K562 (cell line): Measurements from ENCODE around the gene HSDL1. TPM values are rescaled to one million over a fixed set of nuclear protein-coding genes. Genes with fewer than 3 reads are reported as not detected.
A peak's percentile ranks its signal among the peaks of the same experiment; 100 is the strongest.

ENCODE experiments used
- ATF1 ChIP-seq, 2 experiments: fragments of 450-650 bp in 1 of 2; IDR thresholded peaks; 2 replicates each; pipeline ENCODE4 v1.6.1; 2016; ENCODE audit warnings: missing compliant biosample characterization in 1 of 2, missing genetic modification characterization in 1 of 2
- ATF6 ChIP-seq: sonication (generic); formaldehyde crosslinking; IDR thresholded peaks from 2 replicates; pipeline ENCODE4 v1.4.0; 2020; ENCODE audit warnings: mild to moderate bottlenecking, missing genetic modification reagents
- CTBP1 ChIP-seq: fragments of 450-650 bp; IDR thresholded peaks from 2 replicates; pipeline ENCODE4 v1.6.1; 2016; ENCODE audit warnings: borderline replicate concordance
- DACH1 ChIP-seq: fragments of 450-650 bp; IDR thresholded peaks from 2 replicates; pipeline ENCODE4 v1.6.1; 2018; ENCODE audit not compliant: partially characterized antibody
- E2F3 ChIP-seq: fragments of 250-450 bp; sonication (Bioruptor Pico); IDR thresholded peaks from 2 replicates; pipeline ENCODE4 v1.4.0; 2020; ENCODE audit warnings: mild to moderate bottlenecking
- FOXJ2 ChIP-seq: fragments of 200-800 bp; sonication (Bioruptor generic); IDR thresholded peaks from 2 replicates; pipeline ENCODE4 v1.6.1; 2016; ENCODE audit warnings: missing genetic modification characterization, missing compliant biosample characterization
- MED1 ChIP-seq: sonication (generic); formaldehyde crosslinking; IDR thresholded peaks from 2 replicates; pipeline ENCODE4 v1.8.1; 2023; ENCODE audit warnings: missing genetic modification reagents, borderline replicate concordance
- NR1H2 ChIP-seq: sonication (generic); formaldehyde crosslinking; IDR thresholded peaks from 2 replicates; pipeline ENCODE4 v1.4.0; 2020; ENCODE audit warnings: mild to moderate bottlenecking, missing genetic modification reagents
- PHTF2 ChIP-seq: fragments of 250-450 bp; sonication (Bioruptor Pico); IDR thresholded peaks from 2 replicates; pipeline ENCODE4 v1.5.0; 2021; ENCODE audit warnings: mild to moderate bottlenecking
- POLR2B ChIP-seq: fragments of 450-650 bp; IDR thresholded peaks from 2 replicates; pipeline ENCODE4 v1.6.1; 2018; ENCODE audit warnings: low read depth; ENCODE audit not compliant: partially characterized antibody
- RBM15 ChIP-seq: fragments of 200-400 bp; formaldehyde crosslinking; IDR thresholded peaks from 2 replicates; pipeline ENCODE4 v1.6.1; 2018; ENCODE audit warnings: mild to moderate bottlenecking, low read length, moderate library complexity; ENCODE audit not compliant: insufficient read depth
- SIRT6 ChIP-seq: IDR thresholded peaks from one replicate; pipeline ENCODE4 v1.6.1; 2012; ENCODE audit warnings: low read depth, mild to moderate bottlenecking, control low read depth, inconsistent platforms, low read length, moderate library complexity
- THRA ChIP-seq: fragments of 450-650 bp; IDR thresholded peaks from 2 replicates; pipeline ENCODE4 v1.6.1; 2017; ENCODE audit warnings: mild to moderate bottlenecking, moderate library complexity
- ZNF217 ChIP-seq: sonication (generic); formaldehyde crosslinking; IDR thresholded peaks from 2 replicates; pipeline ENCODE4 v1.8.0; 2022; ENCODE audit warnings: mild to moderate bottlenecking, missing genetic modification reagents
- ZNF785 ChIP-seq: fragments of 250-450 bp; sonication (Bioruptor Pico); IDR thresholded peaks from 2 replicates; pipeline ENCODE4 v1.4.0; 2020; ENCODE audit warnings: mild to moderate bottlenecking
- polyA plus RNA-seq, 8 experiments: library from polyadenylated mRNA; depleted of rRNA in 4 of 8; stranded (reverse) in 5 of 8; unstranded in 3 of 8; fragments of >200 nt; fragmentation: Nextera tagmentation in 2 of 8; fragmentation: Illumina TruSeq in 1 of 8; extraction: Ambion mirVana in 2 of 8; extraction: Trizol in 1 of 8; gene quantifications; 2 replicates each; pipeline versions ENCODE4 v1.2.1 to v1.2.3, GENCODE V29; 2011 to 2014; ENCODE audit warnings: inconsistent platforms in 1 of 8, missing spikeins in 1 of 8
- total RNA-seq, 7 experiments: library from RNA; depleted of rRNA in 6 of 7; stranded (reverse); fragments of >200 nt in 6 of 7; fragmentation: Illumina TruSeq in 2 of 7; extraction: Trizol in 2 of 7; gene quantifications; 2 replicates each; pipeline versions ENCODE4 v1.2.1 to v1.2.3, GENCODE V29; 2011 to 2021; ENCODE audit warnings: low replicate concordance in 1 of 7
- TF ChIP-seq, protein P1 (sequence below): IDR thresholded peaks from 3 replicates; pipeline ENCODE4 v1.6.1; 2011; ENCODE audit warnings: borderline replicate concordance, mild to moderate bottlenecking, moderate library complexity; ENCODE audit not compliant: insufficient read length; ENCODE audit errors: extremely low read depth
- TF ChIP-seq, protein P2 (sequence below): fragments of 450-650 bp; IDR thresholded peaks from 2 replicates; pipeline ENCODE4 v1.6.1; 2017; ENCODE audit warnings: antibody characterized with exemption, mild to moderate bottlenecking

Gene HSDL1
- total and polyA plus RNA-seq, 9 of the 15 experiments (the other 6 are each of a cell fraction or from before 2014, with no cell fraction given), result 14.8 to 41.2 (median 27.7) TPM

DNA sequence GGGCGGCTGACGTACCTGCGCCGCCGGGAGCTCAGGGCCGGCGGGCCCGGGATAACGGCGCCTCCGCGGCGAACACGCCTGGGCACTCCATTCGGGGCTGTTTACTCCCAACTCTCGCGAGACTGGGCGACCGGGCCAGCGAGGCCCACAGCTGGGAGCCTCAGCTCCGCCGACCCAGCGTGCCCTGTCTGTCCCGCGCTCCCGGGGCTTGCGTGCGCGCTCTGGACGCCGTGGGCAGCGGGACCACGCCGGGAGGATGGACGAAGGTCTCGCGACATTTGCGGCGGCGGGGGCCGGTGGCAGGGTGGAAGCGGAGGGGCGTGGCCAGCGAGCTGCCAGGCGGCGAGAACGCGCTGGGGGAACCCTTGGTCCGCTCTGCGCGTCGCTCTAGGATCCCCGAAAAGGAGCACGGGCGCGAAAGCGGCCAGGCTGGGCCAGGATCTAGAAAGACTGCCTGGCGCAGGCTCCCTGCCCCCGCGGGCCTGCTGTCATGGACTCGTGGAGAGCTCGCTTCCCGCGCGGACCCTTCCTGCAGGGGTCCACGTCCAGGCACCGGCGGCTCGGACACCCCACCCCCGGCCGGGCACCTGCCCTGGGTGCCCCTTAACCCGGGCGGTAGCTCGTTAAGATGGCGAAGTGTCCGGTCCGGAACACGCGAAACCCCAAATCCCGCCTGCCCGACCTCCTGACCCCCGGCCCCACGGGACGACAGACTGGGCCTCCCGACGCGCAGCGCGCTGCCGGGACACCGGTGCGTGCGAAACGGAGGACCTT lies 28.1 kb downstream of the HSDL1 start, which contains the start of gene MBTPS1 (continued):
- TF ChIP-seq ATF6, result no peak
- TF ChIP-seq CTBP1, result peak; percentile 96
- TF ChIP-seq POLR2B, result peak; percentile 82
- no peak for TF ChIP-seq SIRT6
- TF ChIP-seq, protein P1, sequence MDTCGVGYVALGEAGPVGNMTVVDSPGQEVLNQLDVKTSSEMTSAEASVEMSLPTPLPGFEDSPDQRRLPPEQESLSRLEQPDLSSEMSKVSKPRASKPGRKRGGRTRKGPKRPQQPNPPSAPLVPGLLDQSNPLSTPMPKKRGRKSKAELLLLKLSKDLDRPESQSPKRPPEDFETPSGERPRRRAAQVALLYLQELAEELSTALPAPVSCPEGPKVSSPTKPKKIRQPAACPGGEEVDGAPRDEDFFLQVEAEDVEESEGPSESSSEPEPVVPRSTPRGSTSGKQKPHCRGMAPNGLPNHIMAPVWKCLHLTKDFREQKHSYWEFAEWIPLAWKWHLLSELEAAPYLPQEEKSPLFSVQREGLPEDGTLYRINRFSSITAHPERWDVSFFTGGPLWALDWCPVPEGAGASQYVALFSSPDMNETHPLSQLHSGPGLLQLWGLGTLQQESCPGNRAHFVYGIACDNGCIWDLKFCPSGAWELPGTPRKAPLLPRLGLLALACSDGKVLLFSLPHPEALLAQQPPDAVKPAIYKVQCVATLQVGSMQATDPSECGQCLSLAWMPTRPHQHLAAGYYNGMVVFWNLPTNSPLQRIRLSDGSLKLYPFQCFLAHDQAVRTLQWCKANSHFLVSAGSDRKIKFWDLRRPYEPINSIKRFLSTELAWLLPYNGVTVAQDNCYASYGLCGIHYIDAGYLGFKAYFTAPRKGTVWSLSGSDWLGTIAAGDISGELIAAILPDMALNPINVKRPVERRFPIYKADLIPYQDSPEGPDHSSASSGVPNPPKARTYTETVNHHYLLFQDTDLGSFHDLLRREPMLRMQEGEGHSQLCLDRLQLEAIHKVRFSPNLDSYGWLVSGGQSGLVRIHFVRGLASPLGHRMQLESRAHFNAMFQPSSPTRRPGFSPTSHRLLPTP, result no peak
- TF ChIP-seq ZNF217 (CRISPR knock-in tag), result no peak
- TF ChIP-seq RBM15, result no peak
- TF ChIP-seq DACH1, result peak; percentile 87
- TF ChIP-seq, protein P2, sequence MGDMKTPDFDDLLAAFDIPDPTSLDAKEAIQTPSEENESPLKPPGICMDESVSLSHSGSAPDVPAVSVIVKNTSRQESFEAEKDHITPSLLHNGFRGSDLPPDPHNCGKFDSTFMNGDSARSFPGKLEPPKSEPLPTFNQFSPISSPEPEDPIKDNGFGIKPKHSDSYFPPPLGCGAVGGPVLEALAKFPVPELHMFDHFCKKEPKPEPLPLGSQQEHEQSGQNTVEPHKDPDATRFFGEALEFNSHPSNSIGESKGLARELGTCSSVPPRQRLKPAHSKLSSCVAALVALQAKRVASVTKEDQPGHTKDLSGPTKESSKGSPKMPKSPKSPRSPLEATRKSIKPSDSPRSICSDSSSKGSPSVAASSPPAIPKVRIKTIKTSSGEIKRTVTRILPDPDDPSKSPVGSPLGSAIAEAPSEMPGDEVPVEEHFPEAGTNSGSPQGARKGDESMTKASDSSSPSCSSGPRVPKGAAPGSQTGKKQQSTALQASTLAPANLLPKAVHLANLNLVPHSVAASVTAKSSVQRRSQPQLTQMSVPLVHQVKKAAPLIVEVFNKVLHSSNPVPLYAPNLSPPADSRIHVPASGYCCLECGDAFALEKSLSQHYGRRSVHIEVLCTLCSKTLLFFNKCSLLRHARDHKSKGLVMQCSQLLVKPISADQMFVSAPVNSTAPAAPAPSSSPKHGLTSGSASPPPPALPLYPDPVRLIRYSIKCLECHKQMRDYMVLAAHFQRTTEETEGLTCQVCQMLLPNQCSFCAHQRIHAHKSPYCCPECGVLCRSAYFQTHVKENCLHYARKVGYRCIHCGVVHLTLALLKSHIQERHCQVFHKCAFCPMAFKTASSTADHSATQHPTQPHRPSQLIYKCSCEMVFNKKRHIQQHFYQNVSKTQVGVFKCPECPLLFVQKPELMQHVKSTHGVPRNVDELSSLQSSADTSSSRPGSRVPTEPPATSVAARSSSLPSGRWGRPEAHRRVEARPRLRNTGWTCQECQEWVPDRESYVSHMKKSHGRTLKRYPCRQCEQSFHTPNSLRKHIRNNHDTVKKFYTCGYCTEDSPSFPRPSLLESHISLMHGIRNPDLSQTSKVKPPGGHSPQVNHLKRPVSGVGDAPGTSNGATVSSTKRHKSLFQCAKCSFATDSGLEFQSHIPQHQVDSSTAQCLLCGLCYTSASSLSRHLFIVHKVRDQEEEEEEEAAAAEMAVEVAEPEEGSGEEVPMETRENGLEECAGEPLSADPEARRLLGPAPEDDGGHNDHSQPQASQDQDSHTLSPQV, result no peak; the same call in 1 of the 2 replicates
- peak; percentile 37; the same call in 1 of the 2 replicates for TF ChIP-seq E2F3
- TF ChIP-seq ATF1 (CRISPR knock-in tag; IDR thresholded peaks at IDR 0.05), result no peak
- peak; percentile 83 for TF ChIP-seq ATF1 (tag; IDR thresholded peaks at IDR 0.05)
- no peak for TF ChIP-seq MED1
- peak; percentile 96 for TF ChIP-seq FOXJ2 (tag)
- no peak for TF ChIP-seq NR1H2
- TF ChIP-seq PHTF2, result no peak
- no peak for TF ChIP-seq ZNF785
- no peak for TF ChIP-seq THRA
